IMR-90 (cell line): ENCODE results near the gene QRFP. TPM values are rescaled to one million over a fixed set of nuclear protein-coding genes. Genes with fewer than 3 reads are reported as not detected.
"Not testable (repeated sequence)": the region's sequence is repeated elsewhere in the genome, so short reads cannot be mapped to it uniquely, and the experiment has no call there.

Experiments used
- ATAC-seq: fragments of 200-7000 bp; cut with Tn5 transposase; 2 replicates; pipeline ENCODE4 v1.9.1; 2020; ENCODE audit warnings: low read depth, mild to moderate bottlenecking, moderate library complexity
- BruUV-seq: library from RNA; stranded (reverse); fragments of 400-500 nt; replicated peaks from 2 replicates; lab custom pipeline; 2021; lab: Mats Ljungman, UMichigan
- CTCF ChIA-PET: fragments of 300-600 bp; formaldehyde crosslinking; extraction: SDS; loops from one replicate; lab custom pipeline; 2021; ENCODE audit warnings: antibody characterized with exemption; lab: Yijun Ruan, JAX
- POLR2A ChIA-PET: fragments of 300-600 bp; sonication (Branson Sonifier 250); formaldehyde crosslinking; loops from one replicate; lab custom pipeline; 2022; ENCODE audit warnings: antibody characterized with exemption; ENCODE audit not compliant: unreplicated experiment; lab: Charles Lee
- DNase-seq: peaks from one replicate; pipeline ENCODE4 v3.0.0; 2013
- H2AFZ ChIP-seq: replicated peaks from 2 replicates; pipeline ENCODE3; 2013; ENCODE audit warnings: low read length, mild to moderate bottlenecking; ENCODE audit not compliant: poor library complexity
- H2AK5ac ChIP-seq: 2 replicates; pipeline ENCODE4 v1.6.1; 2013; ENCODE audit warnings: low read depth, low read length, inconsistent platforms
- H2AK9ac ChIP-seq: replicated peaks from 2 replicates; pipeline ENCODE3; 2013; ENCODE audit warnings: mild to moderate bottlenecking, low read depth, low read length, moderate library complexity; ENCODE audit not compliant: poor library complexity
- H2BK120ac ChIP-seq: 2 replicates; pipeline ENCODE4 v1.6.1; 2013; ENCODE audit warnings: low read depth, low read length, inconsistent platforms
- H2BK15ac ChIP-seq: 3 replicates; pipeline ENCODE4 v1.6.1; 2013; ENCODE audit warnings: low read depth, low read length, inconsistent platforms
- H2BK20ac ChIP-seq: 2 replicates; pipeline ENCODE4 v1.6.1; 2013; ENCODE audit warnings: low read depth, mild to moderate bottlenecking, inconsistent platforms, low read length, moderate library complexity
- H2BK5ac ChIP-seq: 2 replicates; pipeline ENCODE4 v1.6.1; 2013; ENCODE audit warnings: mild to moderate bottlenecking, low read depth, low read length, inconsistent platforms; ENCODE audit not compliant: poor library complexity, severe bottlenecking
- H3K14ac ChIP-seq: replicated peaks from 2 replicates; pipeline ENCODE4 v1.6.1; 2013; ENCODE audit warnings: low read depth, low read length, inconsistent platforms
- H3K18ac ChIP-seq: 2 replicates; pipeline ENCODE4 v1.6.1; 2013; ENCODE audit warnings: low read depth, low read length, control low read depth
- H3K23ac ChIP-seq: 2 replicates; pipeline ENCODE4 v1.6.1; 2013; ENCODE audit warnings: low read depth, low read length, inconsistent platforms
- H3K27ac ChIP-seq: 2 replicates; pipeline ENCODE4 v1.5.1; 2013; ENCODE audit warnings: mild to moderate bottlenecking, control low read depth, low read length; ENCODE audit not compliant: insufficient read depth
- H3K27me3 ChIP-seq: 2 replicates; pipeline ENCODE4 v1.6.1; 2013; ENCODE audit warnings: low read length; ENCODE audit not compliant: control insufficient read depth, insufficient read depth
- H3K36me3 ChIP-seq: 2 replicates; pipeline ENCODE4 v1.6.1; 2013; ENCODE audit warnings: low read length, mixed read lengths; ENCODE audit not compliant: control insufficient read depth, insufficient read depth
- H3K4ac ChIP-seq: 2 replicates; pipeline ENCODE4 v1.6.1; 2013; ENCODE audit warnings: low read depth, low read length, inconsistent platforms
- H3K4me1 ChIP-seq: 2 replicates; pipeline ENCODE4 v1.6.1; 2013; ENCODE audit warnings: low read length, mixed read lengths; ENCODE audit not compliant: control insufficient read depth, insufficient read depth
- H3K4me2 ChIP-seq: 2 replicates; pipeline ENCODE4 v1.6.1; 2013; ENCODE audit warnings: low read depth, mild to moderate bottlenecking, control low read depth, low read length, moderate library complexity
- H3K4me3 ChIP-seq: 2 replicates; pipeline ENCODE4 v1.5.1; 2013; ENCODE audit warnings: low read depth, mild to moderate bottlenecking, control low read depth, low read length, moderate library complexity; ENCODE audit not compliant: insufficient read depth
- H3K56ac ChIP-seq: 2 replicates; pipeline ENCODE4 v1.6.1; 2013; ENCODE audit warnings: low read length, inconsistent platforms; ENCODE audit not compliant: insufficient read depth; ENCODE audit errors: extremely low read depth
- H3K79me1 ChIP-seq, 2 experiments: 2 replicates each; pipeline ENCODE4 v1.6.1; 2013; ENCODE audit warnings: low read length in 2 of 2, inconsistent platforms in 1 of 2, low read depth in 1 of 2
- H3K9ac ChIP-seq: 2 replicates; pipeline ENCODE4 v1.6.1; 2013; ENCODE audit warnings: low read depth, low read length, control low read depth
- H3K9me1 ChIP-seq: 2 replicates; pipeline ENCODE4 v1.6.1; 2013; ENCODE audit warnings: low read length, inconsistent platforms; ENCODE audit not compliant: insufficient read depth
- H3K9me3 ChIP-seq: 2 replicates; pipeline ENCODE4 v1.6.1; 2013; ENCODE audit warnings: low read length; ENCODE audit not compliant: control insufficient read depth, insufficient read depth
- H4K20me1 ChIP-seq: 2 replicates; pipeline ENCODE4 v1.6.1; 2013; ENCODE audit warnings: low read length, inconsistent platforms; ENCODE audit not compliant: insufficient read depth
- H4K5ac ChIP-seq: 2 replicates; pipeline ENCODE4 v1.6.1; 2013; ENCODE audit warnings: mild to moderate bottlenecking, low read depth, low read length, control low read depth
- H4K8ac ChIP-seq, 2 experiments: 2 replicates each; pipeline ENCODE4 v1.6.1; 2013; ENCODE audit warnings: low read depth in 2 of 2, low read length in 2 of 2, control low read depth in 1 of 2, inconsistent platforms in 1 of 2
- H4K91ac ChIP-seq: 2 replicates; pipeline ENCODE4 v1.6.1; 2013; ENCODE audit warnings: low read depth, low read length, inconsistent platforms; ENCODE audit not compliant: insufficient read depth
- WGBS, 2 experiments: methylation state at CpG; one replicate each; pipeline versions ENCODE4 v1.1.5 to v1.1.7; 2013; ENCODE audit warnings: missing lambda C conversion rate in 2 of 2; ENCODE audit not compliant: insufficient read length in 1 of 2; ENCODE audit errors: extremely low coverage in 2 of 2; 5-methylcytosine and 5-hydroxymethylcytosine counted together
- dilution Hi-C: fragments of 300-500 bp; cut with HindIII; formaldehyde crosslinking; loops from one replicate; pipeline ENCODE4 v1.14.3; 2018; ENCODE audit warnings: low sequenced_read_pairs; ENCODE audit not compliant: unreplicated experiment
- in situ Hi-C: fragments of 300-500 bp; cut with MboI; formaldehyde crosslinking; loops from 3 replicates; pipeline ENCODE4 v1.14.3; 2019; ENCODE audit warnings: low sequenced_read_pairs, inconsistent platforms, mixed read lengths
- intact Hi-C: fragments of 100-400 bp; cut with micrococcal nuclease; formaldehyde crosslinking; loops from 2 replicates; pipeline ENCODE4 v1.10.0; 2022
- polyA plus RNA-seq, 3 experiments: library from polyadenylated mRNA; depleted of rRNA; stranded (reverse); fragments of >200 nt; gene quantifications; 2 replicates each; pipeline ENCODE4 v1.2.3, GENCODE V29; 2012; ENCODE audit warnings: low replicate concordance in 1 of 3
- total RNA-seq: library from RNA; depleted of rRNA; stranded (reverse); fragments of >200 nt; gene quantifications from 2 replicates; pipeline ENCODE4 v1.2.3, GENCODE V29; 2012
- TF ChIP-seq, protein P1 (sequence below): fragments of 150-350 bp; IDR thresholded peaks from 2 replicates; pipeline ENCODE4 v1.6.1; 2016; ENCODE audit warnings: low read depth, mild to moderate bottlenecking, low read length, moderate library complexity, borderline replicate concordance

Gene QRFP
- total and polyA plus RNA-seq, 2 of the 4 experiments (the other 2 are of a cell fraction): not detected

DNA sequence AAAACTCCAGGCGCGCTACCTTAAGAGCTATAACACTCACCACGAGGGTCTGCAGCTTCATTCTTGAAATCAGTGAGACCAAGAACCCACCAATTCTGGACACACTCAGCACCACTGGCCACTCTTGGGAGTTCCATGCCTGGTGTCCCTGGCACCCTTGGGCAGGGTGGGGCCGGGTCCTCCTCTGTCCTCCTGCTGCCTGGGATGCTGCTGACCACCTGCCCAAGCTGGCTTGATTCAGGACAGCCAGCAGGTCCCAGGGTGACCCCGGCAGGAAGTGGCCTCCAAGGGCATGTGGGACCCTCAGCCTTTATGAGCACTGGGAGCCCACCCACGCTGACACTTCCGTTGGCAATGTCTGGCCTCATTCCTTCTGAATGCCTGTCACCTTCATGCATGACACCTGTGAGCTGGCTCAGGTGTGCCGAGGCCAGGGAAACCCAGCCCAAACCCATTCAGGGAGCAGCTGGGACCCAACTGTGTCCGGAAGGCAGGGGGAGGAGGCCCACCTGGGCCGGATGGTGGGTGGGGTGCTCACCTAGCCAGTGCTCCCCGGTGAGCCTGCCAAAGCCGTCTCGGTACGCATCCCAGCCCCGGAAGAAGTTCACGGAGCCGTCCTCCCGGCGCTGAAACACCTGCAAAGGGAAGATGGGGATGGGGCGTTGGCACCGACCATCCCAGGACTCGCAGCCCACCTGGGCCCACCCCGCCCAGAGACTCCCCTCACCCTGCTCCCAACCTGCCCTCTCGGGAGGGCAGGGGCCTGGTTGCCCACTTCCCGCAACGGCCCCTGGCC, 14.8 kb upstream of the QRFP start:
- Histone ChIP-seq H2AK5ac (no peak overlapping the region), H3K79me1 (no peaks in the 10 kb centered on the region), H2BK120ac (no peak overlapping the region), H3K4me3 (no peak overlapping the region), H3K4me1 (peaks cover 6% of the 10 kb centered on the region), H4K20me1 (no peaks in the 10 kb centered on the region), H3K36me3 (no peaks in the 10 kb centered on the region), H3K4ac (no peak overlapping the region), H4K5ac (no peak overlapping the region), H3K9ac (no peak overlapping the region), H3K9me3 (no peaks in the 10 kb centered on the region), H3K27me3 (no peaks in the 10 kb centered on the region), H2AFZ (no peak overlapping the region), H3K23ac (no peak overlapping the region), H3K56ac (no peak overlapping the region), H3K27ac (no peak overlapping the region), H2BK5ac (no peak overlapping the region), H2AK9ac (no peak overlapping the region), H3K14ac (no peak overlapping the region), H3K4me2 (no peak overlapping the region), H2BK15ac (no peak overlapping the region), H3K18ac (no peak overlapping the region), H2BK20ac (no peak overlapping the region), H3K9me1 (no peaks in the 10 kb centered on the region), H4K8ac (no peak overlapping the region), H4K91ac (no peak overlapping the region)
- dilution Hi-C loops (no loop called here), intact Hi-C loops (no loop called here), in situ Hi-C loops (no loop called here)
- 98% methylated on average over 7 of the region's 26 CpGs; no CpG with 5 or more reads in 1 of the 2 experiments for WGBS, 2 experiments
- ChIA-PET CTCF (no interaction called here), POLR2A (no interaction called here)
- TF ChIP-seq, protein P1, sequence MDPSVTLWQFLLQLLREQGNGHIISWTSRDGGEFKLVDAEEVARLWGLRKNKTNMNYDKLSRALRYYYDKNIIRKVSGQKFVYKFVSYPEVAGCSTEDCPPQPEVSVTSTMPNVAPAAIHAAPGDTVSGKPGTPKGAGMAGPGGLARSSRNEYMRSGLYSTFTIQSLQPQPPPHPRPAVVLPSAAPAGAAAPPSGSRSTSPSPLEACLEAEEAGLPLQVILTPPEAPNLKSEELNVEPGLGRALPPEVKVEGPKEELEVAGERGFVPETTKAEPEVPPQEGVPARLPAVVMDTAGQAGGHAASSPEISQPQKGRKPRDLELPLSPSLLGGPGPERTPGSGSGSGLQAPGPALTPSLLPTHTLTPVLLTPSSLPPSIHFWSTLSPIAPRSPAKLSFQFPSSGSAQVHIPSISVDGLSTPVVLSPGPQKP: no peak
- no TSS peak for BruUV-seq
- ATAC-seq (no peak), DNase-seq (no peak)

DNA sequence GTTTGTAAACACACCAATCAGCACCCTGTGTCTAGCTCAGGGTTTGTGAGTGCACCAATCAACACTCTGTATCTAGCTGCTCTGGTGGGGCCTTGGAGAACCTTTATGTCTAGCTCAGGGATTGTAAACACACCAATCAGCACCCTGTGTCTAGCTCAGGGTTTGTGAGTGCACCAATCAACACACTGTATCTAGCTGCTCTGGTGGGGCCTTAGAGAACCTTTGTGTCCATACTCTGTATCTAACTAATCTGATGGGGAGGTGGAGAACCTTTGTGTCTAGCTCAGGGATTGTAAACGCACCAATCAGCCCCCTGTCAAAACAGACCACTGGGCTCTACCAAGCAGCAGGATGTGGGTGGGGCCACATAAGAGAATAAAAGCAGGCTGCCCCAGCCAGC, 14.1 kb upstream of the QRFP start:
- CTCF ChIA-PET, dilution Hi-C loops: not testable (repeated sequence)

More for the DNA sequence above, 14.1 kb upstream of the QRFP start:
- H2AFZ ChIP-seq, H3K27me3 ChIP-seq, H4K91ac ChIP-seq, H3K27ac ChIP-seq, H3K23ac ChIP-seq, H4K20me1 ChIP-seq, H2AK9ac ChIP-seq, H3K9ac ChIP-seq, DNase-seq, intact Hi-C loops, H4K8ac ChIP-seq, H3K79me1 ChIP-seq, H3K4me1 ChIP-seq, POLR2A ChIA-PET, H3K18ac ChIP-seq, H2AK5ac ChIP-seq, H3K4me2 ChIP-seq, H4K5ac ChIP-seq, H3K56ac ChIP-seq, H3K4me3 ChIP-seq, H3K4ac ChIP-seq, in situ Hi-C loops, H3K36me3 ChIP-seq, H3K14ac ChIP-seq, BruUV-seq, H3K9me3 ChIP-seq, H3K9me1 ChIP-seq, H2BK5ac ChIP-seq, H2BK120ac ChIP-seq, H2BK15ac ChIP-seq, H2BK20ac ChIP-seq, ATAC-seq: not testable (repeated sequence)
- WGBS, 2 experiments: no CpG with 5 or more reads among the region's 1 CpG
